IMR-90 (cell line): Measurements from ENCODE around the gene PRR12. TPM values are rescaled to one million over a fixed set of nuclear protein-coding genes. Genes with fewer than 3 reads are reported as not detected.

ENCODE experiments used
- ATAC-seq: fragments of 200-7000 bp; cut with Tn5 transposase; 2 replicates; pipeline ENCODE4 v1.9.1; 2020; ENCODE audit warnings: low read depth, mild to moderate bottlenecking, moderate library complexity
- BruUV-seq: library from RNA; stranded (reverse); fragments of 400-500 nt; replicated peaks from 2 replicates; lab custom pipeline; 2021; lab: Mats Ljungman, UMichigan
- CTCF ChIA-PET: fragments of 300-600 bp; formaldehyde crosslinking; extraction: SDS; loops from one replicate; lab custom pipeline; 2021; ENCODE audit warnings: antibody characterized with exemption; lab: Yijun Ruan, JAX
- POLR2A ChIA-PET: fragments of 300-600 bp; sonication (Branson Sonifier 250); formaldehyde crosslinking; loops from one replicate; lab custom pipeline; 2022; ENCODE audit warnings: antibody characterized with exemption; ENCODE audit not compliant: unreplicated experiment; lab: Charles Lee
- DNase-seq: peaks from one replicate; pipeline ENCODE4 v3.0.0; 2013
- H2AFZ ChIP-seq: replicated peaks from 2 replicates; pipeline ENCODE3; 2013; ENCODE audit warnings: low read length, mild to moderate bottlenecking; ENCODE audit not compliant: poor library complexity
- H2AK5ac ChIP-seq: 2 replicates; pipeline ENCODE4 v1.6.1; 2013; ENCODE audit warnings: low read depth, low read length, inconsistent platforms
- H2AK9ac ChIP-seq: replicated peaks from 2 replicates; pipeline ENCODE3; 2013; ENCODE audit warnings: mild to moderate bottlenecking, low read depth, low read length, moderate library complexity; ENCODE audit not compliant: poor library complexity
- H2BK120ac ChIP-seq: 2 replicates; pipeline ENCODE4 v1.6.1; 2013; ENCODE audit warnings: low read depth, low read length, inconsistent platforms
- H2BK15ac ChIP-seq: 3 replicates; pipeline ENCODE4 v1.6.1; 2013; ENCODE audit warnings: low read depth, low read length, inconsistent platforms
- H2BK20ac ChIP-seq: 2 replicates; pipeline ENCODE4 v1.6.1; 2013; ENCODE audit warnings: low read depth, mild to moderate bottlenecking, inconsistent platforms, low read length, moderate library complexity
- H2BK5ac ChIP-seq: 2 replicates; pipeline ENCODE4 v1.6.1; 2013; ENCODE audit warnings: mild to moderate bottlenecking, low read depth, low read length, inconsistent platforms; ENCODE audit not compliant: poor library complexity, severe bottlenecking
- H3K14ac ChIP-seq: replicated peaks from 2 replicates; pipeline ENCODE4 v1.6.1; 2013; ENCODE audit warnings: low read depth, low read length, inconsistent platforms
- H3K18ac ChIP-seq: 2 replicates; pipeline ENCODE4 v1.6.1; 2013; ENCODE audit warnings: low read depth, low read length, control low read depth
- H3K23ac ChIP-seq: 2 replicates; pipeline ENCODE4 v1.6.1; 2013; ENCODE audit warnings: low read depth, low read length, inconsistent platforms
- H3K27ac ChIP-seq: 2 replicates; pipeline ENCODE4 v1.5.1; 2013; ENCODE audit warnings: mild to moderate bottlenecking, control low read depth, low read length; ENCODE audit not compliant: insufficient read depth
- H3K27me3 ChIP-seq: 2 replicates; pipeline ENCODE4 v1.6.1; 2013; ENCODE audit warnings: low read length; ENCODE audit not compliant: control insufficient read depth, insufficient read depth
- H3K36me3 ChIP-seq: 2 replicates; pipeline ENCODE4 v1.6.1; 2013; ENCODE audit warnings: low read length, mixed read lengths; ENCODE audit not compliant: control insufficient read depth, insufficient read depth
- H3K4ac ChIP-seq: 2 replicates; pipeline ENCODE4 v1.6.1; 2013; ENCODE audit warnings: low read depth, low read length, inconsistent platforms
- H3K4me1 ChIP-seq: 2 replicates; pipeline ENCODE4 v1.6.1; 2013; ENCODE audit warnings: low read length, mixed read lengths; ENCODE audit not compliant: control insufficient read depth, insufficient read depth
- H3K4me2 ChIP-seq: 2 replicates; pipeline ENCODE4 v1.6.1; 2013; ENCODE audit warnings: low read depth, mild to moderate bottlenecking, control low read depth, low read length, moderate library complexity
- H3K4me3 ChIP-seq: 2 replicates; pipeline ENCODE4 v1.5.1; 2013; ENCODE audit warnings: low read depth, mild to moderate bottlenecking, control low read depth, low read length, moderate library complexity; ENCODE audit not compliant: insufficient read depth
- H3K56ac ChIP-seq: 2 replicates; pipeline ENCODE4 v1.6.1; 2013; ENCODE audit warnings: low read length, inconsistent platforms; ENCODE audit not compliant: insufficient read depth; ENCODE audit errors: extremely low read depth
- H3K79me1 ChIP-seq, 2 experiments: 2 replicates each; pipeline ENCODE4 v1.6.1; 2013; ENCODE audit warnings: low read length in 2 of 2, inconsistent platforms in 1 of 2, low read depth in 1 of 2
- H3K9ac ChIP-seq: 2 replicates; pipeline ENCODE4 v1.6.1; 2013; ENCODE audit warnings: low read depth, low read length, control low read depth
- H3K9me1 ChIP-seq: 2 replicates; pipeline ENCODE4 v1.6.1; 2013; ENCODE audit warnings: low read length, inconsistent platforms; ENCODE audit not compliant: insufficient read depth
- H3K9me3 ChIP-seq: 2 replicates; pipeline ENCODE4 v1.6.1; 2013; ENCODE audit warnings: low read length; ENCODE audit not compliant: control insufficient read depth, insufficient read depth
- H4K20me1 ChIP-seq: 2 replicates; pipeline ENCODE4 v1.6.1; 2013; ENCODE audit warnings: low read length, inconsistent platforms; ENCODE audit not compliant: insufficient read depth
- H4K5ac ChIP-seq: 2 replicates; pipeline ENCODE4 v1.6.1; 2013; ENCODE audit warnings: mild to moderate bottlenecking, low read depth, low read length, control low read depth
- H4K8ac ChIP-seq, 2 experiments: 2 replicates each; pipeline ENCODE4 v1.6.1; 2013; ENCODE audit warnings: low read depth in 2 of 2, low read length in 2 of 2, control low read depth in 1 of 2, inconsistent platforms in 1 of 2
- H4K91ac ChIP-seq: 2 replicates; pipeline ENCODE4 v1.6.1; 2013; ENCODE audit warnings: low read depth, low read length, inconsistent platforms; ENCODE audit not compliant: insufficient read depth
- MAFK ChIP-seq: IDR thresholded peaks from 2 replicates; pipeline ENCODE4 v1.6.1; 2012; ENCODE audit warnings: low read depth, low read length, improper control_type of control experiment
- MXI1 ChIP-seq: IDR thresholded peaks from 2 replicates; pipeline ENCODE4 v1.6.1; 2012; ENCODE audit warnings: low read depth, mild to moderate bottlenecking, low read length, moderate library complexity, borderline replicate concordance
- WGBS, 2 experiments: methylation state at CpG; one replicate each; pipeline versions ENCODE4 v1.1.5 to v1.1.7; 2013; ENCODE audit warnings: missing lambda C conversion rate in 2 of 2; ENCODE audit not compliant: insufficient read length in 1 of 2; ENCODE audit errors: extremely low coverage in 2 of 2; 5-methylcytosine and 5-hydroxymethylcytosine counted together
- dilution Hi-C: fragments of 300-500 bp; cut with HindIII; formaldehyde crosslinking; loops from one replicate; pipeline ENCODE4 v1.14.3; 2018; ENCODE audit warnings: low sequenced_read_pairs; ENCODE audit not compliant: unreplicated experiment
- in situ Hi-C: fragments of 300-500 bp; cut with MboI; formaldehyde crosslinking; loops from 3 replicates; pipeline ENCODE4 v1.14.3; 2019; ENCODE audit warnings: low sequenced_read_pairs, inconsistent platforms, mixed read lengths
- intact Hi-C: fragments of 100-400 bp; cut with micrococcal nuclease; formaldehyde crosslinking; loops from 2 replicates; pipeline ENCODE4 v1.10.0; 2022
- polyA plus RNA-seq, 3 experiments: library from polyadenylated mRNA; depleted of rRNA; stranded (reverse); fragments of >200 nt; gene quantifications; 2 replicates each; pipeline ENCODE4 v1.2.3, GENCODE V29; 2012; ENCODE audit warnings: low replicate concordance in 1 of 3
- total RNA-seq: library from RNA; depleted of rRNA; stranded (reverse); fragments of >200 nt; gene quantifications from 2 replicates; pipeline ENCODE4 v1.2.3, GENCODE V29; 2012

Gene PRR12
- total and polyA plus RNA-seq, 2 of the 4 experiments (the other 2 are of a cell fraction), result 0.36 to 4.1 TPM

DNA sequence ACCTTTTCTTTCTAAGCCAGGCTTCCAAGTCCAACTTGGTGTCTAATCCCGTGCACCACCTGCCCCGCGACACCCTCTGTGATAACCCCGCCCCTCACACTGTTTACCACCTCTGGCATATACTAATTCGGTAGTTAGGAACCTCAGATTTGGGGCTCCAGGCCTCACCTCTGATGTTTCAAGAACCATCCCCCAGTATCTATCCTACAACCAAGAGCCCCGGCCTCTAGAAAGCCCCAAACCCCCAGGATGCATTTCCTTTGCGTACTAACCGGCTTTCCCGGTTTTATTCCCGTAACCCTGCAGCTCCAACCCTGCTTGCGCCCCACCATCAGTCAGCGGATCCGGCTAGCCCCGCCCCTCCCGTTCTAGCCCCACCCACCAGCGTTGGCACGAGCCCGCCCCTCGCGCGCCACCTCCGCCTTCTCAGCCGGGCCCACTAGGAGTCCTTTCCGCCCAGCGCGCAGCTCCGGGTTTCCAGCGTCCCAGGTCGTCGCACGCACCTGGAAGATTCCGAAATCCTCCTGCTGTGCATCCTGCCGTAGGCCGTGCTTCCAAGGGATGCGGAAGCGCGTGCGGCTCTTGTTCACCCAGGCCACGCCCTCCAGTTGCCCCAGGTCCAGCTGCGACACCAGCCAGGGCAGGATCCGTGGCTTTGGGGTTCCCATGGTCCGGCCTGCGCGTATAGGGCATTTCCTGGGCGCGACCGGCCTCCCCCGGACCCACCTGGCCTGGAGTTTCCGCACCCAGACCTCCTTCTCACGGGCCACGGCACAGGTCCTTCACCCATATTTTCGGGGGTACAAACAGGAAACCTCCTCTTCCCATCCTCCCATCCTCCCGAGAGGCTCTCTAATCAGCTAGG is 73.4 kb downstream of the PRR12 start:
- peak overlapping the region; percentile 69 for H4K91ac ChIP-seq
- H2AK9ac ChIP-seq, result peak overlapping the region; percentile 86
- peak overlapping the region; percentile 22 for H3K18ac ChIP-seq
- BruUV-seq, result no TSS peak
- peak overlapping the region; percentile 6; the same call in 1 of the 2 replicates for H2BK120ac ChIP-seq
- peak overlapping the region; percentile 92 for H2AFZ ChIP-seq
- dilution Hi-C loops (no loop called here), in situ Hi-C loops (loop anchor here (10.0 kb wide), 1 partner anchor 170 kb away; the partner anchor contains the start of gene RPS11), intact Hi-C loops (loop anchor here (1.0 kb wide), 1 partner anchor 22 kb away; the partner anchor contains the start of gene SCAF1)
- H3K4me3 ChIP-seq, result peak overlapping the region; percentile 77
- no peak for TF ChIP-seq MAFK
- peak; percentile 55; the same call in 1 of the 2 replicates for TF ChIP-seq MXI1
- peak overlapping the region; percentile 89 for H3K14ac ChIP-seq
- peaks cover 9% of the 10 kb centered on the region for H3K4me1 ChIP-seq
- peaks cover 32% of the 10 kb centered on the region for H3K36me3 ChIP-seq
- peak overlapping the region; percentile 93 for H3K4me2 ChIP-seq
- H2BK20ac ChIP-seq, result no peak overlapping the region
- H4K8ac ChIP-seq, result peak overlapping the region; percentile 42 to 91
- peak overlapping the region; percentile 91 for H3K9ac ChIP-seq
- ATAC-seq (peak; percentile 75), DNase-seq (peak; percentile 67)
- peak overlapping the region; percentile 87 for H3K27ac ChIP-seq
- CTCF ChIA-PET, result interaction anchor here (0.6 to 1.0 kb wide), 2 partner anchors 11 to 137 kb away, joined by 3 read pairs; partner anchors contain the start of gene RCN3
- POLR2A ChIA-PET, result no interaction called here
- H2AK5ac ChIP-seq, result peak overlapping the region; percentile 96
- peaks cover 12 to 57% of the 10 kb centered on the region in 2 experiments; a peak in 3 of 4 replicates for H3K79me1 ChIP-seq
- H2BK15ac ChIP-seq, result no peak overlapping the region
- peak overlapping the region; percentile 71 for H3K56ac ChIP-seq
- H3K23ac ChIP-seq, result peak overlapping the region; percentile 97
- peaks cover 13% of the 10 kb centered on the region for H4K20me1 ChIP-seq
- H3K9me3 ChIP-seq, result no peaks in the 10 kb centered on the region
- no peaks in the 10 kb centered on the region for H3K27me3 ChIP-seq
- 1% methylated on average over 45 of the region's 53 CpGs; no CpG with 5 or more reads in 1 of the 2 experiments for WGBS, 2 experiments
- peak overlapping the region; percentile 88 for H2BK5ac ChIP-seq
- peak overlapping the region; percentile 53 for H4K5ac ChIP-seq
- peaks cover 3% of the 10 kb centered on the region; the same call in 1 of the 2 replicates for H3K9me1 ChIP-seq
- H3K4ac ChIP-seq, result peak overlapping the region; percentile 92
